Measurements from ENCODE around the gene SRI. TPM values are rescaled to one million over a fixed set of nuclear protein-coding genes. Genes with fewer than 3 reads are reported as not detected.
"Not testable (repeated sequence)": the region's sequence is repeated elsewhere in the genome, so short reads cannot be mapped to it uniquely, and the experiment has no call there.

The SRI gene
- total and polyA plus RNA-seq, 2 donors (not counting 1 experiment from before 2014, with no cell fraction given) = 46.5 to 49.9 TPM

DNA sequence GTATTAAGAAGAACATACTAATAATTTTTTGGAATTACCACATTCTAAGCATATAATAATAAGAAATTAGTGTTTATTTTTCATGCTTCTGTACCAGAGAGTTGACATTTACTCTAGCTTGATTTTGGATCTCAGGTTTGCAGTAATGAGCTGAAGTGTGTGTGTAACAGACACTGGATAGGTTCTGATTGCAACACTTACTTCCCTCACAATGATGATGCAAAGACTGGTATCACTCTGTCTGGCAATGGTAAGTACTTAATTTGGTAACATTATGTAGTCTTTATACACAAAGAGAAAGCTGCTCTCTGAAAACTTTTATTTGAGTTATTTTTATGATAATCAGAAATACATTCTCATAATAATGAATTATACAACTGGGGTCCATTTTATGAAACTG, 54.1 kb downstream of the SRI start:
- H4K20me1 ChIP-seq (ENCODE audit: control insufficient read depth, insufficient read depth, low read length, poor library complexity, severe bottlenecking) = no peaks in the 10 kb centered on the region
- no peaks in the 10 kb centered on the region for H3K9me3 ChIP-seq (ENCODE audit: control extremely low read depth in 1 of 3, control insufficient read depth in 2 of 3, insufficient read depth in 1 of 3, low read length in 2 of 3)
- no peak overlapping the region for H3K9ac ChIP-seq (ENCODE audit: low read length)
- Mint-ChIP-seq H3K4me3 (no peak overlapping the region), H3K27ac (no peak overlapping the region), H3K4me1 (no peaks in the 10 kb centered on the region), H3K27me3 (no peaks in the 10 kb centered on the region), H3K9me3 (ENCODE audit: insufficient read depth) (no peaks in the 10 kb centered on the region)
- no peak overlapping the region for H3K4me3 ChIP-seq (ENCODE audit: control extremely low read depth in 1 of 5, extremely low read depth in 1 of 5, insufficient read depth in 1 of 5, low read depth in 2 of 5, low read length in 4 of 5)
- no peak for DNase-seq
- ChIA-PET CTCF (no interaction called here), POLR2A (no interaction called here)
- TF ChIP-seq EZH2 (IDR thresholded peaks at IDR 0.05; ENCODE audit: borderline replicate concordance, insufficient read depth, low read depth, low read length, poor library complexity, severe bottlenecking) = no peak
- TF ChIP-seq, protein P1, sequence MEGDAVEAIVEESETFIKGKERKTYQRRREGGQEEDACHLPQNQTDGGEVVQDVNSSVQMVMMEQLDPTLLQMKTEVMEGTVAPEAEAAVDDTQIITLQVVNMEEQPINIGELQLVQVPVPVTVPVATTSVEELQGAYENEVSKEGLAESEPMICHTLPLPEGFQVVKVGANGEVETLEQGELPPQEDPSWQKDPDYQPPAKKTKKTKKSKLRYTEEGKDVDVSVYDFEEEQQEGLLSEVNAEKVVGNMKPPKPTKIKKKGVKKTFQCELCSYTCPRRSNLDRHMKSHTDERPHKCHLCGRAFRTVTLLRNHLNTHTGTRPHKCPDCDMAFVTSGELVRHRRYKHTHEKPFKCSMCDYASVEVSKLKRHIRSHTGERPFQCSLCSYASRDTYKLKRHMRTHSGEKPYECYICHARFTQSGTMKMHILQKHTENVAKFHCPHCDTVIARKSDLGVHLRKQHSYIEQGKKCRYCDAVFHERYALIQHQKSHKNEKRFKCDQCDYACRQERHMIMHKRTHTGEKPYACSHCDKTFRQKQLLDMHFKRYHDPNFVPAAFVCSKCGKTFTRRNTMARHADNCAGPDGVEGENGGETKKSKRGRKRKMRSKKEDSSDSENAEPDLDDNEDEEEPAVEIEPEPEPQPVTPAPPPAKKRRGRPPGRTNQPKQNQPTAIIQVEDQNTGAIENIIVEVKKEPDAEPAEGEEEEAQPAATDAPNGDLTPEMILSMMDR (IDR thresholded peaks at IDR 0.05) = no peak
- H3K36me3 ChIP-seq (replicated peaks in 1 of 2; ENCODE audit: control extremely low read depth in 1 of 2, control insufficient read depth in 1 of 2, extremely low read depth in 1 of 2, insufficient read depth in 2 of 2, low read length in 1 of 2) = no peaks in the 10 kb centered on the region
- H3K4me2 ChIP-seq (replicated peaks; ENCODE audit: low read depth, low read length, poor library complexity, severe bottlenecking) = no peak overlapping the region
- no peak overlapping the region for H2AFZ ChIP-seq (ENCODE audit: insufficient read depth, low read depth, low read length, poor library complexity, severe bottlenecking)
- ATAC-seq (ENCODE audit: low read depth) = no peak
- no peaks in the 10 kb centered on the region for H3K79me2 ChIP-seq (ENCODE audit: control insufficient read depth, insufficient read depth, low read length)
- intact Hi-C loops (cut with micrococcal nuclease) = no loop called here
- no peak overlapping the region for H3K27ac ChIP-seq (ENCODE audit: low read length in 2 of 2)
- no peaks in the 10 kb centered on the region for H3K4me1 ChIP-seq (ENCODE audit: control insufficient read depth in 2 of 2, insufficient read depth in 2 of 2, low read length in 2 of 2)
- H3K27me3 ChIP-seq (replicated peaks in 1 of 4; ENCODE audit: control extremely low read depth in 1 of 4, control insufficient read depth in 3 of 4, insufficient read depth in 4 of 4, low read length in 3 of 4) = no peaks in the 10 kb centered on the region

DNA sequence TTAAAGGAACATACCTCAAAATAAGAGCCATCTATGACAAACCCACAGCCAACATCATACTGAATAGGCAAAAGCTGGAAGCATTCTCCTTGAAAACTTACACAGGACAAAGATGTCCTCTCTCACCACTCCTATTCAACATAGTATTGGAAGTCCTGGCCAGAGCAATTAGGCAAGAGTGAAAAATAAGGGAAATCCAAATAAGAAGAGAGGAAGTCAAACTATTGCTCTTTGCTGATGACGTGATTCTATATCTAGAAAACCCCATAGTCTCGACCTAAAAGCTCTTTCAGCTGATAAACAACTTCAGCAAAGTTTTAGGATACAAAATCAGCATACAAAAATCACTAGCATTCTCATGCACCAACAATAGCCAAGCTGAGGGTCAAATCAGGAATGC, 60.1 kb downstream of the SRI start:
- H3K9me3 ChIP-seq (ENCODE audit: control extremely low read depth in 1 of 3, control insufficient read depth in 2 of 3, insufficient read depth in 1 of 3, low read length in 2 of 3); H3K27me3 ChIP-seq (replicated peaks in 1 of 4; ENCODE audit: control extremely low read depth in 1 of 4, control insufficient read depth in 3 of 4, insufficient read depth in 4 of 4, low read length in 3 of 4); intact Hi-C loops (cut with micrococcal nuclease); H3K4me1 Mint-ChIP-seq; H3K9me3 Mint-ChIP-seq (ENCODE audit: insufficient read depth); ATAC-seq (ENCODE audit: low read depth); H3K9ac ChIP-seq (ENCODE audit: low read length); DNase-seq; H3K27ac ChIP-seq (ENCODE audit: low read length in 2 of 2); H3K79me2 ChIP-seq (ENCODE audit: control insufficient read depth, insufficient read depth, low read length); H3K4me3 ChIP-seq (ENCODE audit: control extremely low read depth in 1 of 5, extremely low read depth in 1 of 5, insufficient read depth in 1 of 5, low read depth in 2 of 5, low read length in 4 of 5); POLR2A ChIA-PET; H3K27me3 Mint-ChIP-seq; H3K36me3 ChIP-seq (replicated peaks in 1 of 2; ENCODE audit: control extremely low read depth in 1 of 2, control insufficient read depth in 1 of 2, extremely low read depth in 1 of 2, insufficient read depth in 2 of 2, low read length in 1 of 2); H3K4me1 ChIP-seq (ENCODE audit: control insufficient read depth in 2 of 2, insufficient read depth in 2 of 2, low read length in 2 of 2); H2AFZ ChIP-seq (ENCODE audit: insufficient read depth, low read depth, low read length, poor library complexity, severe bottlenecking); CTCF ChIA-PET; H3K4me2 ChIP-seq (replicated peaks; ENCODE audit: low read depth, low read length, poor library complexity, severe bottlenecking); H3K27ac Mint-ChIP-seq; H3K4me3 Mint-ChIP-seq; H4K20me1 ChIP-seq (ENCODE audit: control insufficient read depth, insufficient read depth, low read length, poor library complexity, severe bottlenecking): not testable (repeated sequence)
- WGBS (ENCODE audit: insufficient coverage) = no CpG with 5 or more reads among the region's 2 CpGs
